KOPT-K1 (cell line): ENCODE measurements around the gene TBX1.

Experiments
- H3K27ac ChIP-seq: fragments of 200-600 bp; sonication (generic); 2 replicates; pipeline ENCODE4 v1.5.1; 2016; ENCODE audit warnings: antibody characterized with exemption, mild to moderate bottlenecking, low read depth, low read length; ENCODE audit not compliant: poor library complexity, severe bottlenecking
- H3K36me3 ChIP-seq: fragments of 200-600 bp; sonication (generic); 2 replicates; pipeline ENCODE4 v1.5.1; 2017; ENCODE audit warnings: antibody characterized with exemption, mild to moderate bottlenecking, low read length, moderate library complexity; ENCODE audit not compliant: insufficient read depth
- H3K9me3 ChIP-seq: fragments of 200-600 bp; sonication (generic); 2 replicates; pipeline ENCODE4 v1.5.1; 2017; ENCODE audit warnings: antibody characterized with exemption, low read length, mild to moderate bottlenecking; ENCODE audit not compliant: insufficient read depth, poor library complexity, severe bottlenecking

Gene TBX1

DNA sequence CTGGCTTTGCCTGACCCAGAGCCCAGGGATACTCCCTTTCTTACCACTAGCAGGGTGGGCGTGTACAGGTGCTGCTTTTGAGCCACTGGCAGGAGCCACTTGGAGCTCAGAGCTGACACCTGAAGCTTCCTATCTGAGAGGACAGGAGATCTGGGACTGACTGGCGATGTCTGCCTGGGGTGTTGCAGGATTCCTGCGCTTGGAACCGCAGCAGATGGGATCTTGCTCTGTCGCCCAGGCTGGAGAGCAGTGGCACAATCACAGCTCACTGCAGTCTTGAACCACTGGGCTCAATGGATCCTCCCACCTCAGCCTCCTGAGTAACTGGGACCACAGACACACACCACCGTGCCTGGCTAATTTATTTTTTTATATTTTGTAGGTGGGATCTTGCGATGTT is 19.5 kb upstream of the TBX1 start:
- no peaks in the 10 kb centered on the region for H3K9me3 ChIP-seq
- H3K36me3 ChIP-seq: no peaks in the 10 kb centered on the region
- H3K27ac ChIP-seq: no peak overlapping the region

DNA sequence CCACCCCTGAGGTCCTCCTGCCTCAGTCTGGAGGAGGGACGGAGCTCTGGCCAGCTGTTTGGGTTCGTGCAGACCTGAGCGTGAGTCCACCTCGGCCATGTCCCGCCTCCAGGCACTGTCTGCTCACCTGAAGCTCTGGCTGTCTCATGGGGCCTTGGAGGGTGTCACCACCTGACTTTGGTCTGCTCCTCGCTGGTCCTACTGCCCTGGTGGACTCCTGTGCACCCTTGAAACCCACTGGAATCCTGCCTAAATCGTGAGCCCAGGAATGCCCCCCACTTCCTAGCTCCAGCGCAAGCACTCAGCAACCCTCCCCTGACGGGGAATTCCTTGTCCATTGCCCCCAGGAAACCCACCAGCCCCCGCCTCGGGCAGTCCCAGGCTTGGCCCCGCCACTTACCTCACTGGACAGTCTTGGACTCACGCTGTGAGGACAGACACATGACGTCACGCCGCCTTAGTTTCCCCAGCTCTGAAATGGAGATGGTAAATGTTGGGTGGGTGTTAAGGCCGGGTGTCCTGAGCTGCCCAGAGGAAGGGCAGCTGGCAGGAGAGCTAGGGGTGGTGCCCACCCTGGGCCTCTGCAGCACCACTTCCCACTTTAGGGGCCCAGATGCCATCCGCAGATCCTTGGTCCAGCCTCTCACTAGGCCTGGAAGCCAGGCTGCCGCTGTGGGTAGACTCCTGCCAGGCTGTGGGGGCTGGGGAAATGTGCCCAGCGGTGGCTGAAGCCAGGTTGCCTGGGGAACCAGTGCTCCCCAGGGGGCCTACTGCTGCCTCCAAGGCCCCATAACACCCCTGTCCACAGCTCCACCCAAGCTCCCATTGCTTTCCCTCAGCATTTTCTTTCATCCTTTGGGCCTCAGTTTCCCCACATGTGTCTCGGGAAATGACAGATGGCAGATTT is 18.2 kb upstream of the TBX1 start:
- Histone ChIP-seq H3K9me3 (no peaks in the 10 kb centered on the region), H3K27ac (no peak overlapping the region), H3K36me3 (no peaks in the 10 kb centered on the region)

DNA sequence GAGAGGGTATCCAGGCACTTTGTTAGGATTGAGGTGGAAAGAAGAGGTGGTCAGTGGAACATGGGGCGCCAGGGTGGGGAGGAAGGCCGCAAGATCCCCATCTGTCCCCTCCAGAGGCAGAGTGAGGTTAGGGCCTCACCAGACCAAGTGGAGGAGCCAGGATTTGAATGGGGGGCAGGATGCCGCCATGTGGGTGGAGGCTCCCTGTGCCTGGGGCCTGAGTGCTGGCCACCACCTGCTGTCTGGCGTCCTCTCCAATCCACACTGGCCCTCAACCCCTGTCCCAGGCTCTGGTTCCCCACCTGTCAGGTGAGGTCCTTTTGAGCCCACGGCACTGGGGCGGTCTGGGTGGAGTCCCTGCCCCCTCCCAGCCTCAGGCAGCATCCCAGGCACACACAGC is 17.5 kb upstream of the TBX1 start:
- Histone ChIP-seq H3K9me3 (no peaks in the 10 kb centered on the region), H3K36me3 (no peaks in the 10 kb centered on the region), H3K27ac (no peak overlapping the region)

DNA sequence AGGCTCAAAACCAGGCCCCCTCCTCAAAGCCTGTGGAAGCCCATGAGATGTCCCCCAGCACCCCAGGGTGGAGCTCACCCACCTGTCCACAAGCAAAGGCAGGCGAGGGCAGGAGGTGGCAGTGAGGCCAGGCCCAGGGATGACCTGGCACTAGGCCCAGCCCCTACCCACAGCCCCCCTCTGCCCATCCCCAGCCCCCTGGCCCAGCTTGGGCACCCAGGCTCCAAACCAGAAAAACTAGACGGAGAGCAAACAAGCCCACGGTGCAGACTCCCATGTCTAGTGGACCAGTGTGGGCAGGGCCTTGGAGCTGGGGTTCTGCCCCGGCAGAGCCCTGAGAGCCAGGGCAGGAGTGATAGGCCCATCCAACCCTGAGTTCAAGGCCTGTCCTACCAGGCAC is 16.9 kb upstream of the TBX1 start:
- no peak overlapping the region for H3K27ac ChIP-seq
- H3K9me3 ChIP-seq: no peaks in the 10 kb centered on the region
- H3K36me3 ChIP-seq: no peaks in the 10 kb centered on the region

DNA sequence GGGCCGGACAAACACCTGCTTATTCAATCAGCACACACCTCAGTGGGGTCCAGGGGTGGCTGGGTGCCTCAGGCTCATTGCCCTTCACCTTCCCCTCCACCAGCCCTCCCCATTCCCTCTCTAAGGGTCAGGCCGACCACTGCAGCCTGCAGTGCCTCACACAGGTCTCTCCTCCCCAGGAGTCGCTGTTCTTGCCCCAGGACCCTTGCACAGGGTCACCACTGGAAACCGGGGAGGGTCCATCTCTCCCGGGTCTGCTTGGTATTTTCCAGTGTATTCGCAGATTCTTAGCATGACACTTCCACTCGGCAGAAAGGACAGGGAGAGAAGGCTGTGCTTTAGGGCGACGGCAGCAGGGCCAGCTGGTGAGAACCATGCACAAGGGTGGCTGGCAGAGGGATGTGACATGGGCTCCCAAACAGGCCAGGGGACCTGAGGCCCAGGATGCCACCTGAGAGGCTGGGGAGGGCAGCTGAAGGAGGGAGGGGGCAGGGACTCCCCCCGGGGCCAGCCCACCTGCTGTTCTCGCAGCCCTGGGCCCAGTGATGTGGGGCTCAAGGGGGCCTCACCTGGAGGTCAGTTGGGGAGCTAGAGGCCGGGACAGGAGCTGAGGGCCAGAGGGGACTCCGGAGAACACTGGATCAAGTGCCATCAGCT is 16.1 kb upstream of the TBX1 start:
- no peak overlapping the region for H3K27ac ChIP-seq
- H3K9me3 ChIP-seq: no peaks in the 10 kb centered on the region
- no peaks in the 10 kb centered on the region for H3K36me3 ChIP-seq

DNA sequence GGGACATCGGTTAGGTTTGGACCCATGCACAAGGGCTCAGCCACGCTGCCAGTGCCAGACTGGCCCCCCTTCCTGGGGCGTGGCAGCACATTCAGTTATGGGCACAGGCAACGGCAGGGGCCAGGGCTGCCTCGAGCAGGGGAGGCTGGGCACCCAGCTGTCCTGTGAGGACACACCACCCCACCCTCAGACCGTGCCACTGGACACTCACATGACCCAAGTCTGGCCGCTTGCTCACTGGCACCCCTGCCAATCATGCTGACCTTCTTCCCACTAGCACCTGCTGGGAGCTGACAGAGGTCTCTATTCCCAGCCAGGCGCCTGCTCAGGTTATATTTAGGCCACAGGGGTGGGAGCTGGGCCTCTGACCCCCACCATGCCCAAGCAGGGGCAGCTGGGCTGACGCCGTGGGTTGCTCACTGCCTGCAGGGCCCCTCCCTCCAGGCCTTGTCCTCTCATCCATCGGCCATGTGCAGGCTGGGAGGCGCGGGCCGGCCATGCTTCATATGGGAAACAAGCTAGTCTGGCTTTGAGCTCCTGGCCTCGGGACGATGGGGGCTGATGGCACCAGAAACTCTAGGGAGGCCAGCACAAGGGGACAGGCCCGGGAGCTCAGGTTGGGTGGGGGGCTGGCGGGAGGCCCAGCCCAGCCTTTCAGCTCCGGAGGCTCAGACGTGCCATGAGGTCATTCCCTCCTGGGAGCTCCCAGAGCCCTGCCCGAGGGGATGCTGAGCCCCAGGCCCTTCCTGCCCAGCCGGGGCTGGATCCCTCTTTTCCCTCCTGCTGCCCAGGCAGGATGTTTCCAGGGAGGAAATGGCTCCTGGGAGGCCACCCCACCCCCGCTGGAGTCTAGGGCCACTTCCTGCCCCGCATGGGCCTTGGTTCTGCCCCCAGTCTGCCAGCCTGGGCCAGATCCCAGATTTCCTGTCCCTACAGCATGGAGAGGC is 15.2 kb upstream of the TBX1 start:
- no peaks in the 10 kb centered on the region for H3K9me3 ChIP-seq
- H3K36me3 ChIP-seq: no peaks in the 10 kb centered on the region
- H3K27ac ChIP-seq: no peak overlapping the region

DNA sequence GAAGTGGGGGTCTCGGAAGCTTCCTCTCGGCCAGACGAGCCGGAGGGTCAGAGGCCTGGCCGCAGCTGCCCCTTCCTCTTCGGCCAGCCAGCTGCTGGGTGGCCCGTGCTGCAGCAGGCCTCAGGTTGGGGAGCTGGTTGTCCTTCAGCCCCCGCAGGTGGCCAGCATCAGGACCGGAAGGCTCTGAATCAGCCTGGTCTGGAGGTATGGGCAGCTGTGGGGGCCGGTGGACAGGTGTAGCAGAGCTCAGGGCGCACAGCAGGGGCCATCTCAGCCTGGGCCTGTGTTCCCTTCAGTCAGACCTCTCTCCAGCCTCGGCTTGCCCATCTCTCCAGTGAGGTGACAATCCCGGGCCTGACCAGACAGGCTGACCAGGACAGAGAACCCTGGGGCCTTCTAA is 13.9 kb upstream of the TBX1 start:
- no peak overlapping the region for H3K27ac ChIP-seq
- H3K9me3 ChIP-seq: no peaks in the 10 kb centered on the region
- H3K36me3 ChIP-seq: no peaks in the 10 kb centered on the region

DNA sequence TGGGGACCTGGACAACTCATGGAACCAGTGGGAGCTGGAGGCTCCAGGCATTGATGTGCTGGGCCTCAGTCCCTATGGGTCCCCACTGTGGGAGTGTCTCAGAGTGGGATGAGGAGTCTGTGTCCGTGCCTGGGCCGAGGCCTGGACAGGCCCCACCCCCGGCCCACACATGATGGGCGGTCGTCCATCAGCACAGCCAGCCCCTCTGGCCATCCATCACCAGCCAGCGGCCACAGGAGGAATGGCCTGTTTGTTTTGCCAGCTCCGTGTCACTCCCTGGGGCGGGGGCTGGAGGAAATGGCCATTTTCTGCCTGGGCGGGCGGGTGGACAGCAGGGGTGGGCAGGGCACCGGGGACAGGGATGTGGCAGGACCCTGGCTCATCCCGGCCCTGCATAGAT is 13.0 kb upstream of the TBX1 start:
- Histone ChIP-seq H3K27ac (no peak overlapping the region), H3K9me3 (no peaks in the 10 kb centered on the region), H3K36me3 (no peaks in the 10 kb centered on the region)

DNA sequence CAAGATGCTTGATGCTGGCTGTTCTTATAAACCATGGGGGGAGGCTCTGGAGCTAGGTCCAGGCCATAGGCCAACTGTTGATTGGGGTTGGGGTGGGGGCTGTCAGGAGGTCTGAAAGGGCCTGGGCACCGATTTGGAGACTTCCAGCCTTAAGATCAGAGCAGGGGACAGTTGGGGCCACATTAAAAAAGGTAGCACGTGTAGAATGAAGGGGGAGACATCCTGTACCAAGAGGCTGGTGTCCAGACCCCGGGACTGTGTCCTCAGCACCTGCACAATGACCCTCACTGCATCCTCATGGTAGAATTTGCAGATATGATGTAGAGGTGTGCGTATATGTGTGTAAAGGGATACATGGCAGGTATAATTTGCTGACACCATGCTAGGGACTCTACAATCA is 12.4 kb upstream of the TBX1 start:
- Histone ChIP-seq H3K36me3 (no peaks in the 10 kb centered on the region), H3K27ac (no peak overlapping the region), H3K9me3 (no peaks in the 10 kb centered on the region)

DNA sequence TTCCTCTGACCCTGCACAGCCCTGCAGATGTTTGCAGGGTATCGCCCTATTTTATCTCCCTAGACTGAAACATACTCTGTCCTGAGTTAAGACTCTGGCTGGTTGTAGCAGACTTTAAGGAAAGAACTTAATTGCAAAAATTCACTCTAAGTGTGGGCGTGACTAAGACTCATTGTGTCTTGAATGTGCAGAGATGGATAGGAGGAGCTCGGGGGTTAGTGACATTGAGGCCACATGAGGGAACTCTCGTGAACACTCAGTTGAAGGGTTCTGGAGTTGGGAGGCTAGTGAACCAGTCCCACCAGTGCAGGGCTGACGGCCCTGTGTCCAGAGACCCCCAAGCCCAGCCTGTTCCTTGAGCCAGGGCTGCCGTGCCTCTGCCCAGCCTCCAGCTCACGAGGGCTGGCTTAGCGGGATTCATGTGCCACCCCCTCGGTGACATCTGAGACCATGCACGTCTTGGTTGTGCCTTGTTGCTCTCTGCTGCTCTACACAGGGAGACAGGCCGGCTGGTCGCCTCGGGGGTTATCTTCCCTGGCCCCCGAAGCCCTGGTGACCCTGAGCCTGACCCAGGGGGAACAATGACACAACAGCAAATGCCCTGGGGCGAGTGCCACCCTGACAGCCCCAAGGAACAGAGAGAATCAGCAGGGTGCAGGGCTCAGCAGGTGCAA is 11.4 kb upstream of the TBX1 start:
- Histone ChIP-seq H3K36me3 (no peaks in the 10 kb centered on the region), H3K27ac (no peak overlapping the region), H3K9me3 (no peaks in the 10 kb centered on the region)

DNA sequence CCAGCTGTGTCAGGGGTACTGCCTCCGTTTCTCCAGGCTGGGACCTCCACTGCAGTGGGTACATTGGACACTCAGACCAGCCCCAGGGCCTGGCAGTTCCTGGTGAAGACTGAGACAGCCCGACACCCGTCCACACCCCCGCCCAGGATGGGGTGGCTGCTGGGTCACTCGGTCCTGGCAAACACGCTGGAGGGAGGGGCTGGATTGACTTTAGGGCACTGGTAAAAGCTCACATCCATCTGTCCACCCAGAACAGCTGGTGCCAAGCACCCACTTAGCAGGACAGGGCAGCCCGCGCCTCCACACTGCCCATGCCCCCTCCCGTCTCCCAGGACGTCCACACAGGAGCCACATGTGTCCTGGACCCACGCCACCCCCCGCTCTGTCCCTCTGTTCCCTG is 10.7 kb upstream of the TBX1 start:
- no peak overlapping the region for H3K27ac ChIP-seq
- H3K9me3 ChIP-seq: no peaks in the 10 kb centered on the region

DNA sequence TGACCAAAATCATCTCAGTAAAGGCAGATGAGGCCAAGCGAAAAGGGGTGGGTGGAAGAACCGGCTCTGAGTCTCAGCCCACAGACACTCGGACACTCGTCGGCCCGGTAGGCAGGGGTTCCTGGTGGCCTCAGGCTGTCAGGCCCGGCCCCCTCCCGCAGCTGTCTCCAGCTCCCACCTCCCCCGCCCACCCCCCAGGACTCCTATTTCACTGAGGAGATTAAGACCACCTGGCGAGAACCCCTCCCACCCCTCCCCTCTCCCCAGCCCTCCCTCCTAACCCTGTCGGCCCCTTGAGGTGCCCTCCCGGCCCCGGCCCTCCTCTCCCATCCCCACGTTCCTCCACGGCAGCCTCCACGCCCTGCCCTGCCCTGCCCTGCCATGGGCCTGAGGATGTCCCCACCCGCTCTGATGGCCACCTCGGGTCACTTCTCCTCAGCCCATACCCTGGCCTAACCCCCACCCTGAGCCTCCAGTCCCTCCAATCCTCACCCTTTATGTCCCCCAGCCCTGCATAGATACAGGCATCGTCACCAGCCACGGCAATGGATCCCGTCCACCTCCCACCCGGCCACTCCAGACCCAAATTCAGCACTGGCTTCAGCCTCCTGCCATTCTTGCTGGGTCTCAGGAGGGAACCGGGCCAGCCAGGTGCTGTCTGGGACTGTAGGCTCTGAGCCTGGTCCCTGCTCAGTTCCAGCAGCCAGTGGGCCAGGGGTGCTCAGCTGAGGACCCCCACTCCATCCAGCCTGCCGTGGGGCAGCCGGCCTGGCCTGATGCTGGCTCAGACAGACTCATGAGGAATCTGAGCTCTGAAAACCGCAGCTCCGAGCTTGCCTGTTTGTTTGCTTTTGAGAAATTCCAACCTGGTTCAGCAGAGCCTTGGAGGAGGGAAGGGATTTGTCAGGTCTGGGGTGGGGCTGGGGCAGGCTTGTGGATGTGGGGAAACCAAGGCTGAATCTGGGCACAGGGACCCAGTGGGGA is 9.8 kb upstream of the TBX1 start:
- Histone ChIP-seq H3K36me3 (no peaks in the 10 kb centered on the region), H3K9me3 (no peaks in the 10 kb centered on the region), H3K27ac (no peak overlapping the region)

More for the DNA sequence above, 10.7 kb upstream of the TBX1 start:
- H3K36me3 ChIP-seq: no peaks in the 10 kb centered on the region

DNA sequence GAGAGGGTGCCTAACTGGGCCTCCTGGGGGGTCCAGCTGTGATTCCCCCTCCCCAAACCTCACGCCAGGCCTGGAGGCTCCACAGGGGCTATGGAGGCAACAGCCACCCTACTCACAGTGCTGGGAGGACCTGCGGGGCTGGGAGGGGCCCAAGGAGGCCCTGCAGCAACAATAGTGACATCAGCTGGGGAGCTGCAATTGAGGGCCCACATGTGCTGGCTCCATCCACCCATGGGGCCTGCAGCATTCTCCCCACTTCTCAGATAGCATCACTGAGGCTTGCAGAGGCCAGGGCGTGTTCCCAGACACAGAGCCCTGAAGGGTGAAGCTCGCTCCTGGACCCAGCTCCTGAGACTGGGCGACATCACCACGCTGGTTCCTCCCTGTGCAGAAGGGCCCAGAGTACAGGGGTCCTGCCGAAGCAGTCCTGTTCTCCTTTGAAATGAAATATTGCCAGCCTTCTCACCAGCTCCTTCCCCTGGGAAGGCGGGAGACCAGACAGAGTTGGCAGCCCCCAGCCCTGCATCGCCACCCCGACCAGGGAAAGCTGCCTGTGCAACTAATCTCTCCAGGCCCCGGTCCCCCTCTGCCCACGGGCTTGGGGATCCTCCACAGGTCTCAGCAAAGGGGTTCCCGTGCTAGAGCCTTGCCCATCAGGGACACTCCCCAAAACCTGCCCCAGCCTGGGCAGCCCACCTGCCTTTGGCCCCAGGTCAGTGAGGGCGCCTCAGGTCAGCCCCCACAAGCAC is 8.9 kb upstream of the TBX1 start:
- Histone ChIP-seq H3K36me3 (no peaks in the 10 kb centered on the region), H3K9me3 (no peaks in the 10 kb centered on the region), H3K27ac (no peak overlapping the region)
